Measurements from ENCODE around the gene TMEM200B.
"Not testable (repeated sequence)": the region's sequence is repeated elsewhere in the genome, so short reads cannot be mapped to it uniquely, and the experiment has no call there.

The TMEM200B gene

GRCh38 chr1:29123887-29124365, at the start of gene TMEM200B:
Gene TMEM200B (minus strand): TSS chr1:29123903. CDS start chr1:29121828, 2,075 bp downstream.
- no peak for DNase-seq

DNA sequence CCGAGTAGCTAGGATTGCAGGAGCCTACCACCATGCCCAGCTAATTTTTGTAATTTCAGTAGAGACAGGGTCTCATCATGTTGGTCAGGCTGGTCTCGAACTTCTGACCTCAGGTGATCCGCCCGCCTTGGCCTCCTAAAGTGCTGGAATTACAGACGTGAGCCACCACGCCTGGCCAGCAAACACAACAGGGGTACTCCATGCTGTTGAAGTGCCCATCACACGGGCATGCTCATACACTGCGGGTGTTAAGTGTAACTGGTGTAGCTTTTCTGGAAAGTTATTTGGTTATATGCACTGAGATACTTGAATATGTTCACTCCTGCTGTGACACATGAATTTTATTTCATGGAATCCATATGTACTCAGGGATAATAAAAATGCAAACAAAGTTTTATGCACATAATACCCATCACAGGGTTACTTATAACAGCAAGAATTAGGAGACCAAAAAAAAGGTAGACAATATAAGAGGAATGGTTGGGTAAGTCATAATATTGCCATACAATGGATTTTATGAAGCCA, 48.8 kb upstream of the TMEM200B start:
- no peak for DNase-seq

DNA sequence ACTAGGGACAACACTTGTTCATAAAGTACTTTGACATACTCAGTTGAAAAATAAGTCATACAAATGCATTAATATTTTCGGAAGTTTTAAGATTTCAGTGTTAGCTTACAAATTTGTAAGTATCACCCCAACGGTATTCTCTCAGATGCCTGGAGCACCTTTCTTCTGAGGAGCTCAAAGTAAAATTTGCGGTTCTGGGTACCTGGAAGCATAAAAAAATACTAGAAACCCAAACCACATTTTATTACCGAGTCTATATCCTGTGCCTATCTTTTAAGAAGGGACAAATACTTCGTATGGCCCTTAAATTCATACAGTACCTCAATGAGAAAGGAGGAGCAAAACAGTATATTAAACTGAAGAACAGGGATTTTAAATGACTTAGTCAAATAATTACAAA, 47.8 kb upstream of the TMEM200B start:
- no peak for DNase-seq

DNA sequence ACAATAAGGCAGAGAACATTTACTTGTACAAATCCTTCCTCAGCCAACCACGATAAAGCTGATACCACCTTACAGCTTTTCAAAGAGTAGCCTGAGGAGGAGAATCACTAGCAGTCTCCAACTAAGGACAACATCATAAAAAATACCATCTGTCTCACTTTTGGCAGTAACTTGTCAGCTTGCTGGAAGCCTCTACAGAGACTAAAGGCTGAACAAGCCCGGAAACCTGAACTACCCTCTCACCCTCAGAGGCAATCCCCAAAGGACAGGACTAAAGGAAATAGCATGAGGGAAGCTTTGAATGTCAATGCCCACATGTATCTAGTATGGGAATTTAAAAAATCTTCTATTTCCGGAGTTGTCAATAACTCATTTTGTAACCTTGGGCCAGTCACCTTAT, 47.4 kb upstream of the TMEM200B start:
- DNase-seq: no peak

GRCh38 chr1:29169976-29170375, 46.3 kb upstream of the TMEM200B start:
- DNase-seq: no peak

DNA sequence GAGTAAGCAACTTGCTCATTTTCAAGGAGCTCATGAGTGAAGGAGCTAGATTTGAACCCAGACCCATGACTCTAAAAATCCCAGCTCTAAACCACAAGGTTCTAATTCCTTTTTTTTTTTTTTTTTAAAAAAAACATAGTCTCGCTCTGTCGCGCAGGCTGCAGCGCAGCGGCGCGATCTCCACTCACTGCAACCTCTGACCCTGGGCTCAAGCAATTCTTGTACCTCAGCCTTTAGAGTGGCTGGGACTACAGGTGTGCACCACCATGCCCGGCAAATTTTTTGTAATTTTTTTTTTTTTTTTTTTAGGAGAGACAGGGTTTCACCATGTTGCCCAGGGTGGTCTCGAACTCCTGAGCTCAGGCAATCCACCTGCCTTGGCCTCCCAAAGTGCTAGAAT, 44.2 kb upstream of the TMEM200B start:
- no peak for DNase-seq

- DNase-seq: no peak
Observed at GRCh38 chr1:29166291-29166878, 42.7 kb upstream of the TMEM200B start.

GRCh38 chr1:29164588-29164987, 40.9 kb upstream of the TMEM200B start:
- no peak for DNase-seq

DNA sequence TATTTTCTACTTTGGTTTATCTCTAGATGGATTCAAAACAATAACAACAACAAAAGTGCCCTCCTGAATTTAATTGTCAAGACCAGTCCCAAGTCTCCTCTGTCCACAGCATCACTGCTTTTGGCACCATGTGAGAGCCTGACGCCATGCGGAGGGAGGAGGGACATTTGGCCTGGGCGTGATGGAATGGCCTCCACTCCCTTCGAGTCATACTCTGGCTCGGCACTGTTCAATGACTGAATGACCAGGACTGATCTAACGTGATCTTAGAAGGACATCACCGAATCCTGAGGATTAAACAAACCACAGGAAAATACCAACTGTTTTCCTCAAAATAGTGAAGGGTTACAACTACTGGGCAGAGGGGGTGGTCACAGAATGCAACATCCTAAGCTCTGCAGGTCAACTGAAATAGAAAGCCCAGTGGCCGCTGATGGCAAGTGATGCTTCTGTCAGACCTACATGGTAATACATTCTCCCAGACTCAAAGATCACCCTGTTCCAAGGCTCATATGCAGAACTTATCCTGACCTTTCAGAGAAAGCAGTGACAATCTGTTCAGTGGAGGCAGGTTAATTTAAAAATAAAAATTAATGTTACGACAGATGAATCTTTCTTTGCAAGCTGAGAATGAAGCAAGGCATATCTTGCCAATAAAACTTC, 38.9 kb upstream of the TMEM200B start:
- DNase-seq: no peak

GRCh38 chr1:29162025-29162424, 38.3 kb upstream of the TMEM200B start:
- DNase-seq: no peak

- no peak for DNase-seq
Observed at GRCh38 chr1:29159773-29160172, 36.1 kb upstream of the TMEM200B start.

DNA sequence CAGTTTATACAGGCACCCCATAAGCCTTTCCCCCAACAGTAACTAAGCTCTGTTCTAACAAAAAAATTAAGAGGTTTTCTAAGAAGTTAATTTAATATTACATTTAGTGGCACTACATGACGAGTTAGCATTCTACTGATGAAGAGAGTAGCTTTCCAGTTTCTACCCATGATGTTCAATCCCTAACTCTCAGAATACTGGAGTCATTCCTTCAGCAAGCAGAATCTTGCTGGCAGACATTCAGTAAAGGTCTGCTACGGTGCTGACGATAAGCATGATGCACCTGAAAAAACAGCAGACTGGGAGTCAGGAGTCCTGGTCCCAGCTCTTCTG, 33.5 kb upstream of the TMEM200B start:
- no peak for DNase-seq

GRCh38 chr1:29156543-29157268, 33.0 kb upstream of the TMEM200B start:
- no peak for DNase-seq

DNA sequence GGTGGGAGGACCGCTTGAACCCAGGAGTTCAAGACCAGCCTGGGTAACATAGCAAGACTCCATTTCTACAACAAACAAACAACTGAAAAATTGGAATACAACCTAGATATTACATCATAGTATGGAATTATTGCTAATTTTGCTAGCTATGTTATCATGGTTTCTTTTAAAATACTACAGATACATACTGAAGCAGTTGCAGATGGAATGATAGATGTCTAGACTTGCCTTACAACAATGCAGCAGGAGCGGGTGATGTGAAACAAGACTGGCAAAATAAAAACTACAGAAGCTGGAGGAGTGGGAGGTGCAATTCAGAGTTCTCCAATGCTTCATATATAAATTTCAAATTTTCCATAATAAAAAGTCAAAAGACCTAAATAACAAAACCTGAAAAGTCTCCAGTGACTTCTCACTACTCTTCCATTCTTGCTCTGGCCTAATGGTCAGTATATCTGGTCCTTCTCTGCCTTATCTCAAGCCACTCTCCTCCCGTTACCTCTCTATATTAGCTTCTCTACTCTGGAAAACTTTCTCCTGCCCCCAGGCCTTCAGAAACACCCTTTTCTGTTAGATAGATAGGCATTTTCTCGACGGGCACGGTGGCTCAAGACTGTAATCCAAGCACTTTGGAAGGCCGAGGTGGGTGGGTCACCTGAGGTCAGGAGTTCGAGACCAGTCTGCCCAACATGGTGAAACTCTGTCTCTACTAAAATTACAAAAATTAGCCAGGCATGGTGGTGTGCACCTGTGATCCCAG, 28.5 kb upstream of the TMEM200B start:
- DNase-seq: no peak

- not testable (repeated sequence) for DNase-seq
Observed at GRCh38 chr1:29150346-29150745, 26.6 kb upstream of the TMEM200B start.

- no peak for DNase-seq
Observed at GRCh38 chr1:29148656-29149491, 25.2 kb upstream of the TMEM200B start.

DNA sequence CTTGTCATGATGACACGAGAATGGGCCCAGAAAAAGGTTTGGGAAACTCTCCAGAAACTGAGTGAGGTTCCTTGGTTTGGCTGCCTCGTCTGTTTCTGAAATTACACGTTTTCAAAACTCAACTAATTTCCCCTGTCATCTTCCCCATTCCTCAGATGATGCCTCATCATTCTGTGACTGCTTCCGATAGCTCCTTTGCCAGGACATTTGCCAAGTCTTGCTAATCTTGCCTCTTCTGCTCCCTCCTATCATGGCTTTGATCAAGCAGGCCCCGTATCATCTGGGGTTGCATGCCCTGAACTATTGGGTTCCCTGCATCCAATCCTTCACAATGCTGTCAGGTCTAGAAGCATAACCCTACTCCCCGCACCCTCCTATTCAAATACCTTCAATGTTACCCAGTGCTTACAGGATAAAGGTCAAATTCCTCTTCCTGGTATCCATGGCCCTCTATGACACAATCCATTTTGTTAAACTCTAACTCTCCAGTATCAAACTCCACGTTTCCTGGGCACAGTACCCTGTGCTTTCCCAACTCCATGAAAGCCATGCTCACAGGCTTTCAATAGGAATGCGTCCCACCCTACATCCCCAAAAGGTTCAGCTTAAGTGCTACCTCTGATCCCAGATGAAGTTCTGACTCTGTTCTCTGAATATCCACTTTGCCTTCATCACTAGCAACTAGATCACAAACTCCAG, 22.2 kb upstream of the TMEM200B start:
- DNase-seq: peak; percentile 84

DNA sequence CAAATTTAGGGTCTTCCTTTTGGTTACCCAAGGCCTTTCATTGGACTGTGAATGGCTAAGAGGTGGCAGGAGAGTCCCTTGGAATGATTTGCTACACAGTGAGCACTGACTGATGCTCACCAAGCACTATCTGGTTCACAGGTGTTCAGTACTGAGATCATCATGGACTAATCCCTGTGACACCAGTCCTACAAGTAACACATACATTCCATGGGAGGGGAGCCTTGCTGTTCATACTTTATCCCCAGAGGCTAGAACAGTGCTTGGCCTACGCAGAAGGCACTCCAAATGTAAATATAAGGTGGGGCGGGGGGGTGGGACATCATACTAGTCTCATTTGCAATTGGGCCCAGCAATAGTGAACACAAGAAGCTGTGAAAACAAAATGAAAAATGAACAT, 20.5 kb upstream of the TMEM200B start:
- no peak for DNase-seq

- no peak for DNase-seq
Observed at GRCh38 chr1:29142714-29143113, 19.0 kb upstream of the TMEM200B start.

- no peak for DNase-seq
Observed at GRCh38 chr1:29136391-29136915, 12.8 kb upstream of the TMEM200B start.

DNA sequence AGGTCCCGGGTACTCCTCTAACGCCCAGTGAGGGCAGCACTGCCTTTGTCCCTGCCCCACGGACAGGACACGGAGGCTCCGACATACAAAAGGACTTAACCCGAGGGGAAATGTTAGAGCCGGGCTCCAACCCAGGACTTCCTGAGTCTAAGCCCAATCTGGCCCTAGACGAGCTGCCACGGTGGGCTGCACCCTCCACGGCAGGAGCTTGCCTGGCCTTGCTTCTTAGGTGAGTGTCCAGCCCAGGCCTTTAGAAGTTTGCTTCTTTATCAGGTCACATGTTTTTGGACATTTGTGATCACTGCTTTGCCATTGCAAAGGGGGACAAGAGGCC, 11.0 kb upstream of the TMEM200B start:
- DNase-seq: no peak

Data from amniotic stem cell (primary cell).